ENCODE results near the gene LRRK2. TPM values are rescaled to one million over a fixed set of nuclear protein-coding genes. Genes with fewer than 3 reads are reported as not detected.

Gene LRRK2
- total and polyA plus RNA-seq, 10 of the 15 experiments (the other 5 are each of a cell fraction or from before 2014, with no cell fraction given) = 0.80 to 32.6 (median 1.4) TPM

DNA sequence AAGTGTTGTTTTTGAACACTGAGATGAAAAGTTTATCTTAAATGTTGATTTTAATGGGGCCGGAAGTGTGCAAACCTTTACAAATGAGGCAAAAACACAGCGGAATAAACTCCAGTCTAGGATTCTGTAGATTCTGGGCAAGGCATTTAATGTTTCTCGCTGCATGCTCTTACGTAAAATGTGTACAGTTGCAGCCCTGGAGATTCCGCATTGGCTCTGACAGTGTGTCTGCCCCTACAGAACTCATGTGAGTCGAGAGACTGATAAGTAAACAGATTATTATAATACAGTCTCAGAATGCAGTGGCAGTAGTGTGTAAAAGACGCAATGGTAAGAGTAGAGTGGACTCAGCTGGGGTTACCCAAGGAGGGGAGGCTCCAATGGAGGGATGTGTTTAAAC lies 33.6 kb downstream of the LRRK2 start:
- SMC1A ChIA-PET (ENCODE audit: uncharacterized antibody, unreplicated experiment) = interaction anchor here (1.0 to 6.8 kb wide), 6 partner anchors 9 to 56 kb away, joined by 3 to 48 read pairs (median 4); no protein-coding TSS in a partner anchor
- 85% methylated on average over 7 of the region's 7 CpGs for WGBS (ENCODE audit: insufficient coverage, insufficient replicate concordance, low lambda C conversion rate, missing lambda C conversion rate)
- Histone ChIP-seq H2AFZ (ENCODE audit: control insufficient read depth, low read depth, low read length) (no peak overlapping the region), H3K4me3 (no peak overlapping the region), H3K27me3 (replicated peaks in 1 of 2; ENCODE audit: control insufficient read depth in 2 of 2, insufficient read depth in 2 of 2, low read length in 1 of 2) (no peaks in the 10 kb centered on the region), H3K4me1 (ENCODE audit: control insufficient read depth, insufficient read depth, low read length) (peaks cover 4% of the 10 kb centered on the region; the same call in 1 of the 2 replicates), H3K4me2 (ENCODE audit: control insufficient read depth, insufficient read depth) (no peak overlapping the region), H3K36me3 (ENCODE audit: control insufficient read depth in 2 of 2, insufficient read depth in 2 of 2, low read length in 1 of 2) (no peaks in the 10 kb centered on the region), H3K9ac (ENCODE audit: control insufficient read depth, insufficient read depth, low read length) (no peak overlapping the region), H3K79me2 (ENCODE audit: control insufficient read depth, insufficient read depth, low read length) (no peaks in the 10 kb centered on the region), H3K9me3 (replicated peaks; ENCODE audit: control insufficient read depth, insufficient read depth, low read length) (no peaks in the 10 kb centered on the region), H3K27ac (ENCODE audit: control insufficient read depth, insufficient read depth) (no peak overlapping the region), H4K20me1 (ENCODE audit: control insufficient read depth, insufficient read depth) (no peaks in the 10 kb centered on the region)
- no peak for DNase-seq (ENCODE audit: low read depth, low spot score)
- intact Hi-C loops (cut with micrococcal nuclease; ENCODE audit: unreplicated experiment) (no loop called here), in situ Hi-C loops (cut with MboI) (no loop called here)
- ATAC-seq = no peak
- CTCF ChIA-PET = interaction anchor here (1.2 kb wide), 1 partner anchor 9 kb away, joined by 4 read pairs; no protein-coding TSS in a partner anchor
- no peak for FAIRE-seq
- no TSS peak for BruUV-seq (replicated peaks)
- TF ChIP-seq, protein P1, sequence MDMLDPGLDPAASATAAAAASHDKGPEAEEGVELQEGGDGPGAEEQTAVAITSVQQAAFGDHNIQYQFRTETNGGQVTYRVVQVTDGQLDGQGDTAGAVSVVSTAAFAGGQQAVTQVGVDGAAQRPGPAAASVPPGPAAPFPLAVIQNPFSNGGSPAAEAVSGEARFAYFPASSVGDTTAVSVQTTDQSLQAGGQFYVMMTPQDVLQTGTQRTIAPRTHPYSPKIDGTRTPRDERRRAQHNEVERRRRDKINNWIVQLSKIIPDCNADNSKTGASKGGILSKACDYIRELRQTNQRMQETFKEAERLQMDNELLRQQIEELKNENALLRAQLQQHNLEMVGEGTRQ (IDR thresholded peaks at IDR 0.05; ENCODE audit: borderline replicate concordance, low read depth, low read length) = no peak
- TF ChIP-seq JUND (IDR thresholded peaks at IDR 0.05; ENCODE audit: low read depth, low read length) (no peak), PAX8 (IDR thresholded peaks at IDR 0.05) (no peak), ZBED1 (IDR thresholded peaks at IDR 0.05; ENCODE audit: borderline replicate concordance) (no peak), TARDBP (IDR thresholded peaks at IDR 0.05; ENCODE audit: borderline replicate concordance) (no peak), RFX5 (IDR thresholded peaks at IDR 0.05; ENCODE audit: low read depth, low read length) (no peak), FOXK2 (IDR thresholded peaks at IDR 0.05) (no peak), IRF3 (IDR thresholded peaks at IDR 0.05) (no peak), RELB (IDR thresholded peaks at IDR 0.05; ENCODE audit: low read depth) (no peak), BACH1 (IDR thresholded peaks at IDR 0.05; ENCODE audit: borderline replicate concordance) (no peak), TBL1XR1 (IDR thresholded peaks at IDR 0.05; ENCODE audit: low read depth, low read length) (no peak), IKZF1 (conservative IDR thresholded peaks at IDR 0.05) (no peak), CHD4 (IDR thresholded peaks at IDR 0.05) (no peak), ATF7 (IDR thresholded peaks at IDR 0.05; ENCODE audit: low read depth) (no peak)
- TF ChIP-seq, protein P2, sequence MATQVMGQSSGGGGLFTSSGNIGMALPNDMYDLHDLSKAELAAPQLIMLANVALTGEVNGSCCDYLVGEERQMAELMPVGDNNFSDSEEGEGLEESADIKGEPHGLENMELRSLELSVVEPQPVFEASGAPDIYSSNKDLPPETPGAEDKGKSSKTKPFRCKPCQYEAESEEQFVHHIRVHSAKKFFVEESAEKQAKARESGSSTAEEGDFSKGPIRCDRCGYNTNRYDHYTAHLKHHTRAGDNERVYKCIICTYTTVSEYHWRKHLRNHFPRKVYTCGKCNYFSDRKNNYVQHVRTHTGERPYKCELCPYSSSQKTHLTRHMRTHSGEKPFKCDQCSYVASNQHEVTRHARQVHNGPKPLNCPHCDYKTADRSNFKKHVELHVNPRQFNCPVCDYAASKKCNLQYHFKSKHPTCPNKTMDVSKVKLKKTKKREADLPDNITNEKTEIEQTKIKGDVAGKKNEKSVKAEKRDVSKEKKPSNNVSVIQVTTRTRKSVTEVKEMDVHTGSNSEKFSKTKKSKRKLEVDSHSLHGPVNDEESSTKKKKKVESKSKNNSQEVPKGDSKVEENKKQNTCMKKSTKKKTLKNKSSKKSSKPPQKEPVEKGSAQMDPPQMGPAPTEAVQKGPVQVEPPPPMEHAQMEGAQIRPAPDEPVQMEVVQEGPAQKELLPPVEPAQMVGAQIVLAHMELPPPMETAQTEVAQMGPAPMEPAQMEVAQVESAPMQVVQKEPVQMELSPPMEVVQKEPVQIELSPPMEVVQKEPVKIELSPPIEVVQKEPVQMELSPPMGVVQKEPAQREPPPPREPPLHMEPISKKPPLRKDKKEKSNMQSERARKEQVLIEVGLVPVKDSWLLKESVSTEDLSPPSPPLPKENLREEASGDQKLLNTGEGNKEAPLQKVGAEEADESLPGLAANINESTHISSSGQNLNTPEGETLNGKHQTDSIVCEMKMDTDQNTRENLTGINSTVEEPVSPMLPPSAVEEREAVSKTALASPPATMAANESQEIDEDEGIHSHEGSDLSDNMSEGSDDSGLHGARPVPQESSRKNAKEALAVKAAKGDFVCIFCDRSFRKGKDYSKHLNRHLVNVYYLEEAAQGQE (IDR thresholded peaks at IDR 0.05; ENCODE audit: low read depth, low read length) = no peak
- TF ChIP-seq, protein P3, sequence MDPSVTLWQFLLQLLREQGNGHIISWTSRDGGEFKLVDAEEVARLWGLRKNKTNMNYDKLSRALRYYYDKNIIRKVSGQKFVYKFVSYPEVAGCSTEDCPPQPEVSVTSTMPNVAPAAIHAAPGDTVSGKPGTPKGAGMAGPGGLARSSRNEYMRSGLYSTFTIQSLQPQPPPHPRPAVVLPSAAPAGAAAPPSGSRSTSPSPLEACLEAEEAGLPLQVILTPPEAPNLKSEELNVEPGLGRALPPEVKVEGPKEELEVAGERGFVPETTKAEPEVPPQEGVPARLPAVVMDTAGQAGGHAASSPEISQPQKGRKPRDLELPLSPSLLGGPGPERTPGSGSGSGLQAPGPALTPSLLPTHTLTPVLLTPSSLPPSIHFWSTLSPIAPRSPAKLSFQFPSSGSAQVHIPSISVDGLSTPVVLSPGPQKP (IDR thresholded peaks at IDR 0.05; ENCODE audit: low read depth, low read length) = no peak
- TF ChIP-seq, protein P4, sequence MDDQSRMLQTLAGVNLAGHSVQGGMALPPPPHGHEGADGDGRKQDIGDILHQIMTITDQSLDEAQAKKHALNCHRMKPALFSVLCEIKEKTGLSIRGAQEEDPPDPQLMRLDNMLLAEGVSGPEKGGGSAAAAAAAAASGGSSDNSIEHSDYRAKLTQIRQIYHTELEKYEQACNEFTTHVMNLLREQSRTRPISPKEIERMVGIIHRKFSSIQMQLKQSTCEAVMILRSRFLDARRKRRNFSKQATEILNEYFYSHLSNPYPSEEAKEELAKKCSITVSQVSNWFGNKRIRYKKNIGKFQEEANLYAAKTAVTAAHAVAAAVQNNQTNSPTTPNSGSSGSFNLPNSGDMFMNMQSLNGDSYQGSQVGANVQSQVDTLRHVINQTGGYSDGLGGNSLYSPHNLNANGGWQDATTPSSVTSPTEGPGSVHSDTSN (IDR thresholded peaks at IDR 0.05; ENCODE audit: insufficient replicate concordance, low read depth, low read length) = no peak
- POLR2A ChIA-PET = no interaction called here
- RAD21 ChIA-PET (ENCODE audit: unreplicated experiment) = no interaction called here
